HEK293 (cell line): ENCODE measurements around the gene MARCHF11.

ENCODE experiments used
- CTCF ChIA-PET: fragments of 350-600 bp; formaldehyde crosslinking; extraction: SDS; loops from one replicate; lab custom pipeline; 2021; ENCODE audit warnings: antibody characterized with exemption; lab: Yijun Ruan, JAX
- POLR2A ChIA-PET: fragments of 300-600 bp; formaldehyde crosslinking; extraction: SDS; loops from one replicate; lab custom pipeline; 2020; ENCODE audit warnings: antibody characterized with exemption, inconsistent platforms; lab: Yijun Ruan, JAX
- H3K27ac ChIP-seq: fragments of 200-500 bp; sonication (Bioruptor generic); 2 replicates; pipeline ENCODE4 v1.5.1; 2014; ENCODE audit warnings: low read depth, low read length, control low read depth, inconsistent platforms; ENCODE audit errors: extremely low read depth
- H3K36me3 ChIP-seq, 2 experiments: fragments of 200-500 bp in 1 of 2; sonication (Bioruptor generic) in 1 of 2; 1 replicate in 1 of 2; 2 replicates in 1 of 2; pipeline ENCODE4 v1.5.1; 2014 to 2017; ENCODE audit warnings: inconsistent platforms in 2 of 2, low read length in 2 of 2; ENCODE audit not compliant: control insufficient read depth in 2 of 2, insufficient read depth in 1 of 2
- H3K4me1 ChIP-seq: fragments of 200-500 bp; sonication (Bioruptor generic); 2 replicates; pipeline ENCODE4 v1.5.1; 2014; ENCODE audit warnings: mild to moderate bottlenecking, low read length, inconsistent platforms; ENCODE audit not compliant: control insufficient read depth, insufficient read depth
- H3K4me3 ChIP-seq: 2 replicates; pipeline ENCODE4 v1.5.1; 2011; ENCODE audit warnings: low read depth, mild to moderate bottlenecking, control low read depth, low read length, moderate library complexity
- H3K9me3 ChIP-seq: fragments of 200-500 bp; sonication (Bioruptor generic); 2 replicates; pipeline ENCODE4 v1.5.1; 2014; ENCODE audit warnings: low read depth, low read length, inconsistent platforms; ENCODE audit not compliant: control insufficient read depth, insufficient read depth
- AEBP2 ChIP-seq: fragments of 450-650 bp; formaldehyde crosslinking; IDR thresholded peaks from 2 replicates; pipeline ENCODE4 v1.5.1; 2016; ENCODE audit warnings: missing biosample characterization, missing genetic modification characterization, borderline replicate concordance
- BCL6B ChIP-seq: fragments of 450-650 bp; formaldehyde crosslinking; IDR thresholded peaks from 2 replicates; pipeline ENCODE4 v1.5.1; 2017; ENCODE audit warnings: missing biosample characterization, missing genetic modification characterization
- EGR2 ChIP-seq: fragments of 450-650 bp; formaldehyde crosslinking; IDR thresholded peaks from 2 replicates; pipeline ENCODE4 v1.5.1; 2016; ENCODE audit warnings: low read depth, missing biosample characterization, missing genetic modification characterization
- GLIS1 ChIP-seq: fragments of 450-650 bp; formaldehyde crosslinking; IDR thresholded peaks from 2 replicates; pipeline ENCODE4 v1.5.1; 2016; ENCODE audit warnings: missing biosample characterization, missing genetic modification characterization
- GLIS2 ChIP-seq: fragments of 450-650 bp; formaldehyde crosslinking; IDR thresholded peaks from 2 replicates; pipeline ENCODE4 v1.5.1; 2016; ENCODE audit warnings: missing biosample characterization, missing genetic modification characterization
- HOXD13 ChIP-seq: sonication (generic); formaldehyde crosslinking; IDR thresholded peaks from 2 replicates; pipeline ENCODE4 v1.8.0; 2022; ENCODE audit warnings: missing genetic modification reagents, borderline replicate concordance
- KLF16 ChIP-seq: fragments of 450-650 bp; formaldehyde crosslinking; IDR thresholded peaks from 2 replicates; pipeline ENCODE4 v1.5.1; 2017; ENCODE audit warnings: missing biosample characterization, missing genetic modification characterization
- PBX3 ChIP-seq: sonication (generic); formaldehyde crosslinking; IDR thresholded peaks from 2 replicates; pipeline ENCODE4 v1.8.1; 2022; ENCODE audit warnings: mild to moderate bottlenecking, moderate library complexity, missing genetic modification reagents
- SALL2 ChIP-seq: fragments of 450-650 bp; formaldehyde crosslinking; IDR thresholded peaks from 2 replicates; pipeline ENCODE4 v1.5.0; 2017; ENCODE audit warnings: missing biosample characterization, mild to moderate bottlenecking, missing genetic modification characterization, borderline replicate concordance
- SP3 ChIP-seq: fragments of 450-650 bp; formaldehyde crosslinking; IDR thresholded peaks from 2 replicates; pipeline ENCODE4 v1.5.1; 2016; ENCODE audit warnings: missing biosample characterization, missing genetic modification characterization
- ZBTB26 ChIP-seq: fragments of 450-650 bp; formaldehyde crosslinking; optimal IDR thresholded peaks from 2 replicates; pipeline ENCODE3; 2016; ENCODE audit warnings: missing biosample characterization, mild to moderate bottlenecking, missing genetic modification characterization
- ZFP37 ChIP-seq: fragments of 450-650 bp; formaldehyde crosslinking; IDR thresholded peaks from 2 replicates; pipeline ENCODE4 v1.5.1; 2016; ENCODE audit warnings: missing biosample characterization, missing genetic modification characterization
- ZNF214 ChIP-seq: fragments of 450-650 bp; formaldehyde crosslinking; IDR thresholded peaks from 2 replicates; pipeline ENCODE4 v1.5.1; 2017; ENCODE audit warnings: missing biosample characterization, mild to moderate bottlenecking, missing genetic modification characterization, borderline replicate concordance
- ZNF302 ChIP-seq: fragments of 450-650 bp; formaldehyde crosslinking; IDR thresholded peaks from 2 replicates; pipeline ENCODE4 v1.5.1; 2016; ENCODE audit warnings: missing biosample characterization, missing genetic modification characterization, low read depth
- ZNF423 ChIP-seq: fragments of 450-650 bp; formaldehyde crosslinking; IDR thresholded peaks from 2 replicates; pipeline ENCODE4 v1.5.1; 2016; ENCODE audit warnings: missing biosample characterization, missing genetic modification characterization
- ZNF501 ChIP-seq: fragments of 450-650 bp; formaldehyde crosslinking; IDR thresholded peaks from 2 replicates; pipeline ENCODE4 v1.5.1; 2016; ENCODE audit warnings: missing biosample characterization, missing genetic modification characterization
- ZNF510 ChIP-seq: fragments of 450-650 bp; formaldehyde crosslinking; IDR thresholded peaks from 2 replicates; pipeline ENCODE4 v1.5.1; 2018; ENCODE audit warnings: mild to moderate bottlenecking, missing genetic modification characterization, missing biosample characterization; ENCODE audit not compliant: insufficient replicate concordance
- ZNF548 ChIP-seq: fragments of 450-650 bp; formaldehyde crosslinking; IDR thresholded peaks from 2 replicates; pipeline ENCODE4 v1.5.1; 2016; ENCODE audit warnings: missing biosample characterization, missing genetic modification characterization
- ZNF571 ChIP-seq: fragments of 450-650 bp; formaldehyde crosslinking; IDR thresholded peaks from 2 replicates; pipeline ENCODE4 v1.5.0; 2017; ENCODE audit warnings: missing biosample characterization, missing genetic modification characterization
- ZNF585B ChIP-seq: fragments of 450-650 bp; formaldehyde crosslinking; IDR thresholded peaks from 2 replicates; pipeline ENCODE4 v1.5.1; 2016; ENCODE audit warnings: missing biosample characterization, missing genetic modification characterization
- ZNF707 ChIP-seq: fragments of 450-650 bp; formaldehyde crosslinking; IDR thresholded peaks from 2 replicates; pipeline ENCODE4 v1.5.1; 2016; ENCODE audit warnings: missing biosample characterization, missing genetic modification characterization
- ZNF747 ChIP-seq: fragments of 450-650 bp; formaldehyde crosslinking; IDR thresholded peaks from 2 replicates; pipeline ENCODE4 v1.5.1; 2016; ENCODE audit warnings: missing biosample characterization, missing genetic modification characterization
- ZNF76 ChIP-seq: fragments of 450-650 bp; formaldehyde crosslinking; IDR thresholded peaks from 2 replicates; pipeline ENCODE4; 2016; ENCODE audit warnings: low read depth, missing biosample characterization, missing genetic modification characterization, borderline replicate concordance
- ZNF768 ChIP-seq: fragments of 450-650 bp; formaldehyde crosslinking; IDR thresholded peaks from 2 replicates; pipeline ENCODE4 v1.5.1; 2018; ENCODE audit warnings: missing biosample characterization, mild to moderate bottlenecking, missing genetic modification characterization
- ZNF776 ChIP-seq: fragments of 450-650 bp; formaldehyde crosslinking; IDR thresholded peaks from 2 replicates; pipeline ENCODE4 v1.5.0; 2017; ENCODE audit warnings: missing biosample characterization, missing genetic modification characterization, borderline replicate concordance
- TF ChIP-seq, protein P1 (sequence below): fragments of 450-650 bp; formaldehyde crosslinking; conservative IDR thresholded peaks from 2 replicates; pipeline ENCODE4 v1.5.1; 2016; ENCODE audit warnings: low read depth, missing biosample characterization, missing genetic modification characterization
- TF ChIP-seq, protein P2 (sequence below): fragments of 450-650 bp; formaldehyde crosslinking; IDR thresholded peaks from 2 replicates; pipeline ENCODE4 v1.5.1; 2016; ENCODE audit warnings: missing biosample characterization, missing genetic modification characterization

Gene MARCHF11

DNA sequence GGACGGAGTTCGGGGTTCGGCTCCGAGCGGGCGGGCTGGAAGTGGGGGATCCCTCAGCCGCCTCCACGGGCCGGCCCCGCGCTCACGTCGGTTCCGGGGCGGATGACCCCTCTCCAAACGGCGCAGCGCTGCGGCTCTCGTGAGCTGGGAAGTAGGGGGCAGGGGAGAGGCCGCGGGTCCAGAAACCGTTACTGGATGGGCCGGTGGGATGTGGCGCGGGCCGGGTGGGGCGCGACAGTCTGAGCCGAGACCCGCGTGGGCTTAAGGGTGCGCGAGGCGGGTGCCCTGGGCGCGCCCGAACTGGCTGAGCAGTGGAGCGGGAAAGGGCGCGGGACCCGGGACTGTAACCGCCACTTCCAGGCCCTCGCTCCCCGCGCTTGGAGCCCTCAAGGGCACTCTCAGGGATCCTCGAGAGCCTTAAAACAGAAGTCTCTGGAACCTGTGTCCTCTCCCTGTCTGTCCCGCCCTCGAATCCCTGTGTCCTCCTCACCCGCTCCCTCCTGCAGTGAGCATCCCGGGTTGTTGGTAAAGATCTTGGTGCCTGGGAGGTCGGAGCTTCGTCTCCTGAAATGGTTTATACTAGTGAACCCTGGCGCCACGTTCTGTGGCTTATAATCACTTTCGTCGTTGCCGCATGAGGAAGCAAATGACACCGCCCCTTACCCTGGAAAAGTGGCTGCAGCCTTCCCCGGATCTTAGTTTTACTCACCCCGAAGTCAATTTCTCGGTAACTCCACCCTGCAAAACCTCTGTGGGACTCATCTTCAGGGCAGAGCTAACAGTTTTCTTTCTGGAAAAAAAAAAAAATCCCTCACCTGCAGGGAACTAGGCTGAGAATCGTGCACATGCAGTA is 571 bp upstream of the MARCHF11 start:
- H3K4me3 ChIP-seq: peak overlapping the region; percentile 5

GRCh38 chr5:16178745-16179372 is 732 bp downstream of the MARCHF11 start:
- no peaks in the 10 kb centered on the region for H3K36me3 ChIP-seq
- no peaks in the 10 kb centered on the region for H3K4me1 ChIP-seq
- H3K27ac ChIP-seq: no peak overlapping the region
- H3K4me3 ChIP-seq: peak overlapping the region; percentile 20
- H3K9me3 ChIP-seq: no peaks in the 10 kb centered on the region; the same call in 1 of the 2 replicates
- ChIA-PET CTCF (no interaction called here), POLR2A (no interaction called here)
- TF ChIP-seq SP3 (tag by site-specific recombination) (no peak), EGR2 (tag by site-specific recombination) (peak; percentile 41; the same call in 1 of the 2 replicates), ZNF707 (tag by site-specific recombination) (no peak), ZNF747 (tag by site-specific recombination) (no peak), GLIS1 (peak; percentile 52), KLF16 (tag by site-specific recombination) (no peak), GLIS2 (tag by site-specific recombination) (peak; percentile 54), PBX3 (CRISPR knock-in tag) (peak; percentile 83)
- TF ChIP-seq, protein P1, sequence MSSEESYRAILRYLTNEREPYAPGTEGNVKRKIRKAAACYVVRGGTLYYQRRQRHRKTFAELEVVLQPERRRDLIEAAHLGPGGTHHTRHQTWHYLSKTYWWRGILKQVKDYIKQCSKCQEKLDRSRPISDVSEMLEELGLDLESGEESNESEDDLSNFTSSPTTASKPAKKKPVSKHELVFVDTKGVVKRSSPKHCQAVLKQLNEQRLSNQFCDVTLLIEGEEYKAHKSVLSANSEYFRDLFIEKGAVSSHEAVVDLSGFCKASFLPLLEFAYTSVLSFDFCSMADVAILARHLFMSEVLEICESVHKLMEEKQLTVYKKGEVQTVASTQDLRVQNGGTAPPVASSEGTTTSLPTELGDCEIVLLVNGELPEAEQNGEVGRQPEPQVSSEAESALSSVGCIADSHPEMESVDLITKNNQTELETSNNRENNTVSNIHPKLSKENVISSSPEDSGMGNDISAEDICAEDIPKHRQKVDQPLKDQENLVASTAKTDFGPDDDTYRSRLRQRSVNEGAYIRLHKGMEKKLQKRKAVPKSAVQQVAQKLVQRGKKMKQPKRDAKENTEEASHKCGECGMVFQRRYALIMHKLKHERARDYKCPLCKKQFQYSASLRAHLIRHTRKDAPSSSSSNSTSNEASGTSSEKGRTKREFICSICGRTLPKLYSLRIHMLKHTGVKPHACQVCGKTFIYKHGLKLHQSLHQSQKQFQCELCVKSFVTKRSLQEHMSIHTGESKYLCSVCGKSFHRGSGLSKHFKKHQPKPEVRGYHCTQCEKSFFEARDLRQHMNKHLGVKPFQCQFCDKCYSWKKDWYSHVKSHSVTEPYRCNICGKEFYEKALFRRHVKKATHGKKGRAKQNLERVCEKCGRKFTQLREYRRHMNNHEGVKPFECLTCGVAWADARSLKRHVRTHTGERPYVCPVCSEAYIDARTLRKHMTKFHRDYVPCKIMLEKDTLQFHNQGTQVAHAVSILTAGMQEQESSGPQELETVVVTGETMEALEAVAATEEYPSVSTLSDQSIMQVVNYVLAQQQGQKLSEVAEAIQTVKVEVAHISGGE (tag by site-specific recombination): no peak
- TF ChIP-seq, protein P2, sequence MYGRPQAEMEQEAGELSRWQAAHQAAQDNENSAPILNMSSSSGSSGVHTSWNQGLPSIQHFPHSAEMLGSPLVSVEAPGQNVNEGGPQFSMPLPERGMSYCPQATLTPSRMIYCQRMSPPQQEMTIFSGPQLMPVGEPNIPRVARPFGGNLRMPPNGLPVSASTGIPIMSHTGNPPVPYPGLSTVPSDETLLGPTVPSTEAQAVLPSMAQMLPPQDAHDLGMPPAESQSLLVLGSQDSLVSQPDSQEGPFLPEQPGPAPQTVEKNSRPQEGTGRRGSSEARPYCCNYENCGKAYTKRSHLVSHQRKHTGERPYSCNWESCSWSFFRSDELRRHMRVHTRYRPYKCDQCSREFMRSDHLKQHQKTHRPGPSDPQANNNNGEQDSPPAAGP (tag by site-specific recombination): no peak

More for the DNA sequence above, 571 bp upstream of the MARCHF11 start:
- no peaks in the 10 kb centered on the region; the same call in 1 of the 2 replicates for H3K9me3 ChIP-seq
- CTCF ChIA-PET: no interaction called here
- H3K27ac ChIP-seq: no peak overlapping the region
- TF ChIP-seq BCL6B (tag by site-specific recombination) (no peak), AEBP2 (tag by site-specific recombination) (no peak), ZFP37 (no peak), ZNF423 (tag by site-specific recombination) (no peak), ZNF76 (tag by site-specific recombination) (no peak), GLIS1 (no peak), ZNF214 (tag by site-specific recombination) (no peak), ZNF302 (no peak), ZNF776 (tag by site-specific recombination) (no peak), ZNF510 (tag by site-specific recombination) (no peak), ZNF768 (tag by site-specific recombination) (no peak), SALL2 (no peak), ZNF571 (tag by site-specific recombination) (no peak), HOXD13 (CRISPR knock-in tag) (no peak), ZNF548 (tag by site-specific recombination) (no peak), ZNF585B (tag by site-specific recombination) (no peak), ZBTB26 (tag by site-specific recombination) (no peak), ZNF501 (tag by site-specific recombination) (no peak)
- no peaks in the 10 kb centered on the region for H3K36me3 ChIP-seq
- no peaks in the 10 kb centered on the region for H3K4me1 ChIP-seq
- POLR2A ChIA-PET: no interaction called here
